Activated CD8-positive, alpha-beta memory T cell treated with anti-CD3 and anti-CD28 coated beads, Interleukin-2, amount 10 ng/mL, durations not matched to agents 7 days and 5 days (primary cell): Measurements from ENCODE around the gene RTCA. TPM values are rescaled to one million over a fixed set of nuclear protein-coding genes. Genes with fewer than 3 reads are reported as not detected.
"Not testable (repeated sequence)": the region's sequence is repeated elsewhere in the genome, so short reads cannot be mapped to it uniquely, and the experiment has no call there.

Experiments
- ATAC-seq: fragments of 150-1000 bp; cut with Tn5 transposase; one replicate; pipeline ENCODE4 v1.10.0; 2021; ENCODE audit warnings: moderate library complexity
- CTCF ChIA-PET: fragments of 350-600 bp; sonication (Branson Sonifier 250); formaldehyde crosslinking; loops from one replicate; lab custom pipeline; 2021; ENCODE audit warnings: antibody characterized with exemption; lab: Charles Lee
- DNase-seq: peaks from one replicate; pipeline ENCODE4 v3.0.0-alpha.2; 2020
- H3K27ac Mint-ChIP-seq: one replicate; pipeline ENCODE4 v1.8.0; 2021; ENCODE audit warnings: mild to moderate bottlenecking, mixed read lengths
- H3K27me3 Mint-ChIP-seq: one replicate; pipeline ENCODE4 v1.8.0; 2021; ENCODE audit warnings: mixed read lengths
- H3K36me3 Mint-ChIP-seq: one replicate; pipeline ENCODE4 v1.8.0; 2021; ENCODE audit warnings: mild to moderate bottlenecking, mixed read lengths
- H3K4me1 Mint-ChIP-seq: one replicate; pipeline ENCODE4 v1.8.0; 2021; ENCODE audit warnings: mixed read lengths
- H3K4me3 Mint-ChIP-seq: one replicate; pipeline ENCODE4 v1.8.0; 2021; ENCODE audit warnings: mild to moderate bottlenecking, moderate library complexity, mixed read lengths
- H3K9me3 Mint-ChIP-seq: one replicate; pipeline ENCODE4 v1.8.0; 2022; ENCODE audit warnings: low read depth, mixed read lengths
- total RNA-seq, 2 experiments: library from RNA; stranded (reverse); gene quantifications; one replicate each; pipeline ENCODE4 v1.2.3, GENCODE V29; 2021

The RTCA gene
- total RNA-seq, 2 experiments from 2014 or later: 67.4 to 67.9 TPM

DNA sequence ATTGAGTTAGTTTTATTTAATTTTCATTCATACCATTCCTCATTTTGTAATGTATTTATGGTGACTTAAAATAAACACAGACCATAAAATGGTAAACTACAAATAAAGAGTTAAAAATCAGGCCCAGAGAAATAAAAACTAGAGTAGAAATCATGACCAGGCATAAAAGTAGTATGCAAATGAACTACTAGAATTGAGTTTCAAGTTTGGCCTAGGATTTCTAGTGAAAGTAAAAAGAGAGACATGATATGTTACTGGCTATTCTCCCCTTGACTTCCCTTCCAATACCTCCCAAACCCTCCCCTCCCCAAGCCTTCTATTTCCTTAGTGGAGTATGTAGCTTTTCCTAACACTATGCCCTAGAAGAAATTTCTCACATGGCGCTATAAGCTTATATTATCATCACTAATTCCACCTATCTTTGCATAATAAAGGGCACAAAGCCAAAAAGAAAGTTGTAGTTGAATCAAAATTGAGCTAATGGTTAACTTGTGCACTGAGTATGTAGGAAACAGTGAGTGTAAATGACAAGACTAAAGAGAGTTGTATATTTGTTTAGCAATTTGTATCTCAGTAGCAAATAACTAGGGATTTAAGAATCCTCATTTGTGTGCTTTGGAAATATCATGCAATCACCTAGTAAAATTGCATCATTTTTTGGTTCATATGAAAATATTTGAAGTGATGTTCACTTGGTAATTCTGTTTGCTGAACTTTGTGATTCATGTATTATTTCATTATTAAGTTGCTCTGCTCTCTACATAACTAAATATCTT is 56.6 kb downstream of the RTCA start:
- Mint-ChIP-seq H3K4me3 (no peak overlapping the region), H3K36me3 (peaks cover 7% of the 10 kb centered on the region), H3K27ac (no peak overlapping the region), H3K9me3 (peaks cover 11% of the 10 kb centered on the region), H3K27me3 (no peaks in the 10 kb centered on the region), H3K4me1 (no peaks in the 10 kb centered on the region)
- no peak for DNase-seq
- CTCF ChIA-PET: no interaction called here
- ATAC-seq: no peak

DNA sequence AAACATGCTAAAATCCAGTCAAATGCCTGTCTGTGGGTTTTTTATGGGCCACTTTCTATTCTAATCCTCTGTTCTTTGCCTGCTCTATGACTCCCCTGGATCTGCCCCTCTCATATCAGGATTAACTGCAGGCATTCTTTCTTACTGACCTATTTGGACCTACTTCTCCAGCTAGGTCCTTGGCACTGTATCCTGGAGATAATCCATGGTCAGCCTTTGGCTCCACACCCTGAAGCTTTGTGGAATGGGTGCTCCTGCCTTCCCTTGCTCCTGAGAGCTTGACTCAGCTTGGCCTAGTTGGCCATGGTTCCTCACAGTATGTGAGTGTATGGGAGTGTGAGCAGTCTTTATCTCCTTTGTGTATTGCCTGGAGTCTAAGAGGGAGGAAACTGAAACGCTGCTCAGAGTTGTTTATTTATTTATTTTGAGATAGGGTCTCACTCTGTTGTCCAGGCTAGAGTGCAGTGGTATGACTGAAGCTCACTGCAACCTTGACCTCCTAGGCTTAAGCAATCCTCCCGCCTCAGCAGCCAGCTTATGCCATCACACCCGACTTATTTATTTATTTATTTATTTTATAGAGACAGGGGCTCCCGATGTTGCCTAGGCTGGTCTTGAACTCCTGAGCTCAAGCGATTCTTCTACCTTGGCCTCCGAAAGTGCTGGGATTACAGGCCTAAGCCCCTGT is 57.5 kb downstream of the RTCA start:
- H3K4me3 Mint-ChIP-seq: no peak overlapping the region
- peaks cover 7% of the 10 kb centered on the region for H3K36me3 Mint-ChIP-seq
- DNase-seq (no peak), ATAC-seq (no peak)
- H3K27ac Mint-ChIP-seq: no peak overlapping the region
- H3K27me3 Mint-ChIP-seq: no peaks in the 10 kb centered on the region
- no peaks in the 10 kb centered on the region for H3K4me1 Mint-ChIP-seq
- H3K9me3 Mint-ChIP-seq: peaks cover 11% of the 10 kb centered on the region
- CTCF ChIA-PET: no interaction called here

DNA sequence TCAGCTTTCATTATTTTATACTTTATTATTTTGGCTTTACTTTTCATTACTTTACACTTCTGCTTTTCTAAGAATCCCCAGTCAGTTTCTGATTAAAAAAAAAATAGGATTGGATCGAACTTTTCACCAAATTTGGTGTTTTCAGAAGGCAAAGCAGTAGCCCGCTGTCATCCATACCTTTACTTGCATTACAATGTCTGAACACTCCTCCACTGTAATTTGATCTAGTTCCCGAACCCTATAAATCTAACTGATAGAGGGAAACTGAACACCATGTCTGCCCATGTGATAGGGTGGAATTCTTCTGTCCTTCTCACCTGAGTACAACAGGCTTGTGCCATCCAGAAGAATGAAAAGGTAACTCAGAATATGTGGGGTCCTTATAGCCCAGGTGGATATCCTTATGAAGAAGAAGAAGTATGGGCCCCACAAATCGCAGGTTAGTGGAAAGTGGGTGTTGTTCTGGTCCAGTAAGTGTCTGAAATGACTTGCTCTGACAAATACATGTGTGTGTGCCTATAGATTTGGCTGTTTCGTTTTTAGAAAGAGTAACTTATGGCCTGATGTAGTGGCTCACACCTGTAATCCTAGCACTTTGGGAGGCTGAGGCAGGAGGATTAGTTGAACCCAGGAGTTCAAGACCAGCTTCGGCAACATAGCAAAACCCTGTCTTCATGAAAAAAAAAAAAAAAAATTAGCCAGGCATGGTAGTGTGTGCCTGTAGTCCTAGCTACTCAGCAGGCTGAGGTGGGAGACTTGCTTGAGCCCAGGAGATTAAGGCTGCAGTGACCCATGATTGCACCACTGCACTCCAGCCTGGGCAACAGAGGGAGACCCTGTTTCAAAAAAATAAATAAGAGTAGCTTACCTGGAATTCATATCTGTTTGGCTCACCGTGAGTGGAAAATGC is 59.7 kb downstream of the RTCA start:
- H3K27ac Mint-ChIP-seq: no peak overlapping the region
- no peak overlapping the region for H3K4me3 Mint-ChIP-seq
- CTCF ChIA-PET: no interaction called here
- H3K27me3 Mint-ChIP-seq: no peaks in the 10 kb centered on the region
- H3K36me3 Mint-ChIP-seq: peaks cover 2% of the 10 kb centered on the region
- no peaks in the 10 kb centered on the region for H3K4me1 Mint-ChIP-seq
- peaks cover 6% of the 10 kb centered on the region for H3K9me3 Mint-ChIP-seq
- DNase-seq: no peak
- ATAC-seq: no peak

DNA sequence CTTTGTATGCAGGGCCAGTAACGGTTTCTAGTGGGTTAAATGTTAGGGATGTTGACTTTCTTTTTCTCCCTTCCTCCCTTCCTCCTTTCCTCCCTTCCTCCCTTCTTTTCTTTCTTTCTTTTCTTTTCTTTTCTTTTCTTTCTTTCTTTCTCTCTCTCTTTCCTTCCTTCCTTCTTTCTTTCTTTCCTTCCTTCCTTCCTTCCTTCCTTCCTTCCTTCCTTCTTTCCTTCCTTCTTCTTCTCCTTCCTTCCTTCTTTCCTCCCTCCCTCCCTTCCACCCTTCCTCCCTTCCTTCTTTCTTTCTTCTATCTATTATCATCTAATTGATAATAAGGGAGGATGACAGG is 60.3 kb downstream of the RTCA start:
- H3K27ac Mint-ChIP-seq, H3K4me1 Mint-ChIP-seq, H3K4me3 Mint-ChIP-seq, DNase-seq, H3K9me3 Mint-ChIP-seq, CTCF ChIA-PET, H3K36me3 Mint-ChIP-seq, ATAC-seq, H3K27me3 Mint-ChIP-seq: not testable (repeated sequence)

DNA sequence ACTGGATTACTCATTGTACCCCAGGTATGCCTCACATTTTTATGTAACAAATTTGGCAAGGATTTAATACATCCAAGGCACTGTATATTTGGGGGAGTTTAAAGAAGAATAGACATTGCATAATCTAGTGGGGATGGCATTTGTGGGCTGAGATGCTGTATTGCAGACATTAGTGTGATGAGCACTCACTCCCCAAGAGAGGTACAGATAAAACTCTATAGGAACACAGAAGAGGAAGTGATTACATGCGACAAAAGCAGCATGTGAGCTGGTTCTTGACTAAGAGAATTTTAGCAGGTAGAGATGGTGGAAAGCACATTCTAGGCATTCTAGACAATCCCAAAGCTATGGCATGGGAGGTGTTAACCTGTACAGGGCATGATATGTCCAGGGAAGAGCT is 62.1 kb downstream of the RTCA start:
- no peaks in the 10 kb centered on the region for H3K4me1 Mint-ChIP-seq
- H3K36me3 Mint-ChIP-seq: no peaks in the 10 kb centered on the region
- no peak overlapping the region for H3K4me3 Mint-ChIP-seq
- no peaks in the 10 kb centered on the region for H3K9me3 Mint-ChIP-seq
- no peak overlapping the region for H3K27ac Mint-ChIP-seq
- ATAC-seq: no peak
- CTCF ChIA-PET: no interaction called here
- H3K27me3 Mint-ChIP-seq: no peaks in the 10 kb centered on the region
- DNase-seq: no peak

DNA sequence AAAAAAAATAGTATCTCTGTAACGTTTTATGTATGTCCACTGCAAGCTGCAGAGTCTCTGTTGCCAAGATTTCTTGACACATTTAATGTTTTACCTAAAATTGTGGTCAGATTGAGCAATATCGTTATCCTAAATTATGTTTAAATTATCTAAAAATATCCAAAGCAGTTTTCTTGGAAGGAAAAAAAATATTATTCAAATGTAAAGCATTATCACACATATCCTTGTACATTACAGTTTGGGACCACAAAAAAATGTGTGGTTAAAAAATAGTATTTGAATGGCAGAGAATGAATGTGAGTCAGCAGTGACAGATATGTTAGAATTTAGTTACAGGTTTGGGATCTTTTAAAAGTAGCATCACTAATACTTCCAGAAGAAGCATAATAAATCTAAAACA is 65.1 kb downstream of the RTCA start:
- DNase-seq, H3K9me3 Mint-ChIP-seq, H3K4me1 Mint-ChIP-seq, H3K27ac Mint-ChIP-seq, H3K27me3 Mint-ChIP-seq, ATAC-seq, H3K4me3 Mint-ChIP-seq, H3K36me3 Mint-ChIP-seq, CTCF ChIA-PET: not testable (repeated sequence)

DNA sequence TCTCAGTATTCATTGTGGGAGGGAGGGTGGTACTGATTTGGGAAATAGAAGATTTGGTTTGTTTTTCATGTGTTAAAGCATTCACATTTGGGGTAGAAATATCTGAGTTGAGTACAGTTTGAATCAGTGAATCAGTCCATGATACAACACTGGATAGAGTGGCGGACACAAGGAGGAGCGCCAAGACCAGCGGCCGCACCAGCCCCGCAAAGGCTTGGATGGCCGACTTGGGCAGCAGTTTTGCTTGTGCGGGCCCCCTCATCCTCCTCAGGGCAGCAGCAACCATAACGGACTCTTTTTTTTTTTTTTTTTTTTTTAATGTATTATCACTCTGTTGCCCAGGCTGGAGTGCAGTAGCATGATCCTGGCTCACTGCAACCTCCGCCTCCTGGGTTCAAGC is 66.3 kb downstream of the RTCA start:
- H3K36me3 Mint-ChIP-seq: no peaks in the 10 kb centered on the region
- ATAC-seq (no peak), DNase-seq (no peak)
- H3K9me3 Mint-ChIP-seq: no peaks in the 10 kb centered on the region
- no peak overlapping the region for H3K4me3 Mint-ChIP-seq
- no peaks in the 10 kb centered on the region for H3K4me1 Mint-ChIP-seq
- peaks cover 3% of the 10 kb centered on the region for H3K27me3 Mint-ChIP-seq
- CTCF ChIA-PET: no interaction called here
- no peak overlapping the region for H3K27ac Mint-ChIP-seq

DNA sequence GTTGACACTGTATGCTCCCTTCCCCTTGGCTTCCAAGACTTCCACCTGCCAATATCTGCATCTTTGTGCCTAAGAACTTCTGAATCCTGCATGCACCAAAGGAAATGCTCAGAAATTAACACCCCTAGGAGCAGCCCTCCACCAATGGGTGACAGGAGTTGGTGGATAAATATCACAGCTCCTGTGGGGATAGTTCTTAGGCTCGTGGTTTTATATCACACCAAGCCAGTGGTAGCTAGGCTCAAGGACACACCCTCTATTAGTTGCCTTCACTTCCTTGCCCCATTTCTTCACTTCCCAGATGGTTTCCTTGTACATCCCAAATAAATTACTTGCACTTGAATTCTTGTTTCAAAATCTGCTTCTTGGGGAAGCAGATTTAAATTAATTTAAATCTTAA is 69.4 kb downstream of the RTCA start:
- Mint-ChIP-seq H3K27me3 (peaks cover 11% of the 10 kb centered on the region), H3K36me3 (no peaks in the 10 kb centered on the region), H3K4me1 (no peaks in the 10 kb centered on the region), H3K9me3 (no peaks in the 10 kb centered on the region), H3K4me3 (no peak overlapping the region), H3K27ac (no peak overlapping the region)
- DNase-seq (no peak), ATAC-seq (no peak)
- CTCF ChIA-PET: no interaction called here

DNA sequence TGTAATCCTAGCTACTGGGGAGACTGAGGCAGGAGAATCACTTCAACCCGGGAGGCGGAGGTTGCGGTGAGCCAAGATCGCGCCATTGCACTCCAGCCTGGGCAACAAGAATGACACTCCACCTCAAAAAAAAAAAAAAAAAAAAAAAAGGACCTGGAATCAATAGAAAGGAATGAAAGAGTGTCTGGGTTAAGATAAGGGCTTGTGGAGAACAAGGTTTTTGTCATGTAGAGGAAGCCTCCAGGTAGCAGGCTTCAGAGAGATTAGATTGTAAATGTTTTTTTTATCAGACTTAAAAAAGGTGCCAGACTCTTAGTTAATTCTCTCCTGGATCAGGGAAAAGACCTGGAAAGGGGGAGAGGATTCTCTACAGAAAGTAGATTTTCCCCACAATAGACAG is 71.9 kb downstream of the RTCA start:
- ATAC-seq, H3K36me3 Mint-ChIP-seq, H3K27ac Mint-ChIP-seq, CTCF ChIA-PET, H3K4me1 Mint-ChIP-seq, H3K4me3 Mint-ChIP-seq, DNase-seq, H3K9me3 Mint-ChIP-seq: not testable (repeated sequence)
- peaks cover 11% of the 10 kb centered on the region for H3K27me3 Mint-ChIP-seq

DNA sequence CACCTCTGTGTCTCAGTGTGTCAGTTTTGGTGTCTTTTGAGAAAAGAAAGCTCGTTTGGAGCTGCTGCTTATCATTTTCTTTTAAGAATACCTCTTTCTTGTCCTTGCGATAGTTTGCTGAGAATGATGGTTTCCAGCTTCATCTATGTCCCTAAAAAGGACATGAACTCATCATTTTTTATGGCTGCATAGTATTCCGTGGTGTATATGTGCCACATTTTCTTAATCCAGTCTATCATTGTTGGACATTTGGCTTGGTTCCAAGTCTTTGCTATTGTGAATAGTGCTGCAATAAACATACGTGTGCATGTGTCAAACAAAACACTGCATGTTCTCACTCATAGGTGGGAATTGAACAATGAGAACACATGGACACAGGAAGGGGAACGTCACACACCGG is 73.7 kb downstream of the RTCA start:
- ATAC-seq, H3K4me1 Mint-ChIP-seq, H3K27ac Mint-ChIP-seq, DNase-seq, H3K9me3 Mint-ChIP-seq, H3K4me3 Mint-ChIP-seq, H3K36me3 Mint-ChIP-seq: not testable (repeated sequence)
- peaks cover 11% of the 10 kb centered on the region for H3K27me3 Mint-ChIP-seq
- CTCF ChIA-PET: interaction anchor here (1.2 kb wide), 1 partner anchor 12 kb away, joined by 3 read pairs; the partner anchor contains the start of gene CDC14A

DNA sequence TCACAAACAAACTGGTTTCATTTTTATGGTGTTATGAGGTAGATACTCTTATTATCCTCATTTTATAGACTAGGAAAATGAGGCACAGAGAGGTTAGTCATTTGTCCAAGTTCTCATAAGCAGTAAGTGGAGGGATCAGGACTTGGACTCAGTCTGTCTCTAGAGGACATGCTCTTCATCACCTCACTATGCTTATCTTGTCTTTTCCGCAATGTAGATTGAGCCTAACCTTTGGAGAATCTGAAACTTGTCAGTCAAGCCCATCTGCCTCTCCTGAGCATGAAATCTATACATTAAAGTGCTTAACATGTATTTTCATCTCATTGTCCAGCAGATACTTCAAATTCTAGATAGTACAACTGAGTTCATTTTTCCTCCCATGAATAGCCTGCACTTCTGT is 74.5 kb downstream of the RTCA start:
- H3K36me3 Mint-ChIP-seq: no peaks in the 10 kb centered on the region
- H3K27ac Mint-ChIP-seq: no peak overlapping the region
- DNase-seq (no peak), ATAC-seq (no peak)
- H3K4me3 Mint-ChIP-seq: no peak overlapping the region
- CTCF ChIA-PET: no interaction called here
- H3K4me1 Mint-ChIP-seq: no peaks in the 10 kb centered on the region
- peaks cover 11% of the 10 kb centered on the region for H3K27me3 Mint-ChIP-seq
- no peaks in the 10 kb centered on the region for H3K9me3 Mint-ChIP-seq

DNA sequence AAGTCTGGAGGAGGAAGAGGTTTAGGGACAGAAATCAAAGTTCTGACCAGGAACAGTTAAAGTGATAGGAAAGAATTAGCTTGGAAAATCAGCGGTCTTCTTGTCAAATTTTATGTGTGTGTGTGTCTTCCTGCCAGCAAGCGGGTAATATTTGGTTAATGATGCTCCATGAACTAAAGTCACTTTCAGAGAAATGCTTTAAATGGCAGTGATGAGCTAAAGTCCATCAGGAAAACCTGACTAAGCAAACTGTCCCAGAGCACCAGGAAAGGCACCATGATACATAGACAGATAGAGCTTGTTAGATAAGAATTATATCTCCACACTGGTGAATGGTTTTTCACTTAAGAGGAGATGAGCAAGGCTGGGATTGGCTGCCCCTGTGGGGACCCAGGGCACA is 76.3 kb downstream of the RTCA start:
- no peak for DNase-seq
- H3K27ac Mint-ChIP-seq: no peak overlapping the region
- H3K4me3 Mint-ChIP-seq: no peak overlapping the region
- CTCF ChIA-PET: interaction anchor here (1.4 kb wide), 1 partner anchor 9 kb away, joined by 3 read pairs; no protein-coding TSS in a partner anchor
- no peaks in the 10 kb centered on the region for H3K4me1 Mint-ChIP-seq
- H3K36me3 Mint-ChIP-seq: no peaks in the 10 kb centered on the region
- no peaks in the 10 kb centered on the region for H3K9me3 Mint-ChIP-seq
- ATAC-seq: no peak
- H3K27me3 Mint-ChIP-seq: peaks cover 7% of the 10 kb centered on the region
